Activated CD8-positive, alpha-beta T cell treated with anti-CD3 and anti-CD28 coated beads for 36 hours (primary cell): ENCODE measurements around the gene KNSTRN. TPM values are rescaled to one million over a fixed set of nuclear protein-coding genes. Genes with fewer than 3 reads are reported as not detected.
A peak's percentile ranks its signal among the peaks of the same experiment; 100 is the strongest.

Source experiments
- ATAC-seq: fragments of 200-7000 bp; cut with Tn5 transposase; one replicate; pipeline ENCODE4 v1.10.0; 2021; ENCODE audit warnings: mild to moderate bottlenecking, moderate library complexity
- CTCF ChIA-PET: fragments of 350-600 bp; sonication (Branson Sonifier 250); formaldehyde crosslinking; loops from one replicate; lab custom pipeline; 2021; ENCODE audit warnings: antibody characterized with exemption; lab: Charles Lee
- POLR2A ChIA-PET: fragments of 350-600 bp; sonication (Branson Sonifier 250); formaldehyde crosslinking; loops from one replicate; lab custom pipeline; 2021; ENCODE audit warnings: antibody characterized with exemption; lab: Charles Lee
- DNase-seq: peaks from one replicate; pipeline ENCODE4 v3.0.0-alpha.2; 2020
- H3K27ac Mint-ChIP-seq: one replicate; pipeline ENCODE4 v1.8.0; 2021; ENCODE audit warnings: mild to moderate bottlenecking, mixed read lengths
- H3K27me3 Mint-ChIP-seq: one replicate; pipeline ENCODE4 v1.8.0; 2021; ENCODE audit warnings: mixed read lengths
- H3K36me3 Mint-ChIP-seq: one replicate; pipeline ENCODE4 v1.8.0; 2021; ENCODE audit warnings: low read depth, mixed read lengths
- H3K4me1 Mint-ChIP-seq: one replicate; pipeline ENCODE4 v1.8.0; 2021; ENCODE audit warnings: low read depth, mixed read lengths
- H3K4me3 Mint-ChIP-seq: one replicate; pipeline ENCODE4 v1.8.0; 2021; ENCODE audit warnings: mild to moderate bottlenecking, moderate library complexity, mixed read lengths
- H3K9me3 Mint-ChIP-seq: one replicate; pipeline ENCODE4 v1.8.0; 2021; ENCODE audit warnings: mixed read lengths
- CTCF ChIP-seq: fragments of 200-600 bp; IDR thresholded peaks from one replicate; pipeline ENCODE4 v1.8.0; 2022; ENCODE audit warnings: antibody characterized with exemption, mild to moderate bottlenecking
- intact Hi-C: fragments of 100-400 bp; cut with micrococcal nuclease; formaldehyde crosslinking; loops from one replicate; pipeline ENCODE4 v1.10.0; 2022
- total RNA-seq, 2 experiments: library from RNA; stranded (reverse); gene quantifications; one replicate each; pipeline ENCODE4 v1.2.3, GENCODE V29; 2021

The KNSTRN gene
- total RNA-seq, 2 experiments from 2014 or later: 54.2 to 55.0 TPM

DNA sequence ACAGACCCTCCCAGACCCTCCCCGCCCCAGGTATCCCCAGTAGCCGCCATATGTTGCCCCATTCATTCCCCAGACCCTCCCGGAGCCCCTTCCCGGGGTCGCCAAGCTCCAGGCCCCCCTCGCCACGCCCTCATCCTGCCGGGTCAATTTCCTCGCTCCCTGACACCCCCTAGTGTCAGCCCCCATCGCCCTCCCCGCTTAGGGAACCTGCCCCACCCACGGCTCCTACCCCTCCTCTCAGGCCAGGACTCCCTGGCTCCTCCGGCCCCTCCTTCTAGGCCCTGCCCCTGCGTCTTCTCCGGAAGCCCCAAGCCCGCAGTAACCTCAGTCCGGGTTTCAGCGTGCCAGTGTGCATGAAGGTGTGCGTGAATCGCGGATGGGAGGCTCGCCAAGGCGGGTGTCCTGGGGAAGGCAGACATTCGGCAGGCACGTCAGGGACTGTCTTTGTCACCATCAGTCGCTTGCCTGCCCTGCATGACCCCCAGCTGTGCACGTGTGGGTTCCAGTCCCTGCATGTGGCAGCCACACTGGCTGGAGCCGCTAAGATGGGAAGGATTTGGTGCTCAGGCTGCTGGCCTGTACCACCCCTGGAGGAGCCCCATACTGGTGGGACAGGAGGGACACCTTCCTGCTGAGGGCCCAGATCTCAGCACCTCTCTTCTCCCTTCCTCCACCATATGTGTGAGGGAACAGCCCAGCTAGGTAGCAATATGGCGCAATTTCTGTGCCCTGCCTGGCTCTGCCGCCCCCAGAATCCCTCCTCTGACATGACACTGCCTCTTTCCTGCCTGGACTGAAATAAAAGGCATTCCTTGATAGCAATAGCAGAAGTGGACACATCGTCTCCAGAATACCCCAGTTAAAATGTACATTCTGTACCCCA is 23.8 kb upstream of the KNSTRN start:
- Mint-ChIP-seq H3K27me3 (no peaks in the 10 kb centered on the region), H3K36me3 (no peaks in the 10 kb centered on the region), H3K4me3 (peak overlapping the region; percentile 69), H3K27ac (no peak overlapping the region), H3K9me3 (no peaks in the 10 kb centered on the region), H3K4me1 (peaks cover 7% of the 10 kb centered on the region)
- ATAC-seq (peak; percentile 47), DNase-seq (peak; percentile 39)
- intact Hi-C loops: no loop called here
- ChIA-PET POLR2A (interaction anchor here (0.9 to 1.5 kb wide), 2 partner anchors 8 to 16 kb away, joined by 4 to 5 read pairs; no protein-coding TSS in a partner anchor), CTCF (interaction anchor here (0.9 to 7.7 kb wide), 5 partner anchors 10 to 84 kb away, joined by 3 to 71 read pairs (median 24); no protein-coding TSS in a partner anchor)
- no peak for TF ChIP-seq CTCF

GRCh38 chr15:40360015-40360414 is 22.5 kb upstream of the KNSTRN start:
- no peak for ATAC-seq
- POLR2A ChIA-PET: no interaction called here
- Mint-ChIP-seq H3K27me3 (no peaks in the 10 kb centered on the region), H3K9me3 (no peaks in the 10 kb centered on the region), H3K4me1 (peaks cover 7% of the 10 kb centered on the region), H3K27ac (no peak overlapping the region), H3K4me3 (no peak overlapping the region), H3K36me3 (no peaks in the 10 kb centered on the region)
- CTCF ChIA-PET: interaction anchor here (0.9 to 2.3 kb wide), 2 partner anchors 16 to 21 kb away, joined by 3 to 9 read pairs; no protein-coding TSS in a partner anchor
- DNase-seq: no peak
- intact Hi-C loops: no loop called here
- TF ChIP-seq CTCF: no peak

DNA sequence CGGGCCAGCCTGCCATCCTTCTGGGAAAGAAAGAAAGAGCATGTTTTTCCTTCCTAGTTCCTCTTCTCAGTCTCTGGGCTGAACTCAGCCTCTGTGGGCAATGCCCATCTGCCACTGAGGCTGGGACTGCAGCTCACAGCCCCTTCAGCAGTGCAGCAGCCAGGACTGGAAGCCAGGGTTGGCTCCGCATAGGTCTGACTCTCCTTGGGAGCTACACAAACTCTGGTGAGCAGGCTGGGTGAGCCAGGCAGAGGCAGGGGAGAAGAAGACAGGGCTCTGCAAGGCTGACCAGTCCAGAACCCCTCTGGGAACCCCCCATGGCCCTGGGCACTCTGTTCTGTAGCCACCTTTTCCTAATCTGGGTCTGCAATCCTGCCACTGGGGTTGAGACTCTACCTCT is 20.9 kb upstream of the KNSTRN start:
- H3K27ac Mint-ChIP-seq: no peak overlapping the region
- ATAC-seq (no peak), DNase-seq (no peak)
- no peak for TF ChIP-seq CTCF
- ChIA-PET CTCF (interaction anchor here (2.3 kb wide), 1 partner anchor 18 kb away, joined by 9 read pairs; no protein-coding TSS in a partner anchor), POLR2A (no interaction called here)
- no peaks in the 10 kb centered on the region for H3K36me3 Mint-ChIP-seq
- peaks cover 18% of the 10 kb centered on the region for H3K4me1 Mint-ChIP-seq
- no peaks in the 10 kb centered on the region for H3K27me3 Mint-ChIP-seq
- no peak overlapping the region for H3K4me3 Mint-ChIP-seq
- intact Hi-C loops: no loop called here
- no peaks in the 10 kb centered on the region for H3K9me3 Mint-ChIP-seq

GRCh38 chr15:40363611-40364010 is 18.9 kb upstream of the KNSTRN start:
- DNase-seq: no peak
- H3K4me3 Mint-ChIP-seq: no peak overlapping the region
- no peaks in the 10 kb centered on the region for H3K36me3 Mint-ChIP-seq
- no peaks in the 10 kb centered on the region for H3K9me3 Mint-ChIP-seq
- H3K27me3 Mint-ChIP-seq: no peaks in the 10 kb centered on the region
- ChIA-PET CTCF (no interaction called here), POLR2A (interaction anchor here (1.3 kb wide), 1 partner anchor 42 kb away, joined by 3 read pairs; the partner anchor contains the start of gene IVD)
- no peak for TF ChIP-seq CTCF
- peaks cover 26% of the 10 kb centered on the region for H3K4me1 Mint-ChIP-seq
- H3K27ac Mint-ChIP-seq: no peak overlapping the region
- intact Hi-C loops: no loop called here
- ATAC-seq: no peak

- POLR2A ChIA-PET: interaction anchor here (1.3 kb wide), 1 partner anchor 41 kb away, joined by 3 read pairs; the partner anchor contains the start of gene IVD
- CTCF ChIA-PET: interaction anchor here (4.9 kb wide), 1 partner anchor 23 kb away, joined by 83 read pairs; the partner anchor contains the start of gene CCDC9B
- no peak for DNase-seq
- intact Hi-C loops: no loop called here
- H3K4me1 Mint-ChIP-seq: peaks cover 20% of the 10 kb centered on the region
- ATAC-seq: no peak
- no peak overlapping the region for H3K27ac Mint-ChIP-seq
- H3K27me3 Mint-ChIP-seq: no peaks in the 10 kb centered on the region
- no peaks in the 10 kb centered on the region for H3K36me3 Mint-ChIP-seq
- H3K4me3 Mint-ChIP-seq: no peak overlapping the region
- no peak for TF ChIP-seq CTCF
- H3K9me3 Mint-ChIP-seq: no peaks in the 10 kb centered on the region
Observed at GRCh38 chr15:40364251-40364650, 18.3 kb upstream of the KNSTRN start.
